IPS-11a (cell line): Measurements from ENCODE around the gene RIC8A.
"Not testable (repeated sequence)": the region's sequence is repeated elsewhere in the genome, so short reads cannot be mapped to it uniquely, and the experiment has no call there.

ENCODE experiments used
- H3K4me3 ChIP-seq: one replicate; pipeline ENCODE4 v1.5.1; 2013; ENCODE audit warnings: low read depth, low read length, control low read depth

RIC8A gene

DNA sequence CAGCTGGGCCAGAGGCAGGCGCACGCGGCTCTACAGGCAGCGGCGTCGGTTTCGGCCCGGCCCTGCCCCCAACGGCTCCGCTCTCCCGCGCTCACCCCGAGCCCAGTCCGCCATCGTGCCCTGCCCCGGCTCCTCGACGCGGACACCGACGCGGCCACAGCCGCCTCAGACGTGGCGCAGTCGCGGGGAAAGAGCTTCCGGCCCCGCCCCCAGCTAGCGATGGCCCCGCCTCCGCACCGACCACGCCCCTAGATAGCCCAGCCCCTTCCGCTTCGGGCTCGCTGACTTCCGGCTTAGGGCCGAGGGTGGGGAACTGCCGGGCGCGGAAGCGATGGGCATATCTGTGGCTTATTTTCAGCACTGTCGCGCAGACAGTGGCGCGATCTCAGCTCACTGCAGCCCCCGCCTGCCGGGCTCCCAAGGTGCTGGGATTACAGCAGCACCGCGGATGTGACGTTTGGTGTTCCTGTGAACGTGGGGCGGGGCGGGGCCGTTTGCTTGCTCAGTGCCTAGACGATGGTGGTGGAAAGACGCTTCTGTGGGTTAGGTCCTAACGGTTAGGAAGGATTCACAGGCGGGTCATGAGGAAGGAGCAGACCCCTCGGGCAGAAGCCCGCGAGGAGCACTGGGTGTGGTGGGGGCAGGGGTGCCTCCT is at the start of gene RIC8A, which contains the start of gene BET1L:
Gene RIC8A (plus strand): TSS at position 501 of the 655 bp plus-strand sequence. CDS start 1,147 bp downstream, outside the sequence.
Gene BET1L (minus strand): TSS at position 192 of the 655 bp plus-strand sequence. CDS start 78 bp downstream, at position 114.
- peak within 1 kb of the TSS; percentile 95 for H3K4me3 ChIP-seq

DNA sequence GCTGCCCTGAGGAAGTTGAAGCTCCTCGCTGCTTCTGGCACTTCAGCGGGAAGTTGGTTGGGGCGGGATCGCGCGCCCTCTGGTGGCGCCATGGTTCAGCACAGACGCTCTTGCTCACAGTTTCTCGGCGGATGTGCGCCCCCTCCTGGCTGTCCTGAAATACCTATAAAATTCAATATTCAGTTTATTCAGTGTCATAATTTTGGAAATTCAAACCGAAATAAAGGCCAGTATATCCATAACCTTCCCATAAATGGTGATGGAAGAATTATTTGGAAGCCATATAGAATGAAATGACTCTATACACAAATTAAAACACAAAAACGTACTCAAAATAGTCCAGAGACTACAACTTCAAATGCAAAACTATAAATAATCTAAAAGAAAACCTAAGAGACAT is 27.3 kb upstream of the RIC8A start:
- H3K4me3 ChIP-seq = not testable (repeated sequence)

DNA sequence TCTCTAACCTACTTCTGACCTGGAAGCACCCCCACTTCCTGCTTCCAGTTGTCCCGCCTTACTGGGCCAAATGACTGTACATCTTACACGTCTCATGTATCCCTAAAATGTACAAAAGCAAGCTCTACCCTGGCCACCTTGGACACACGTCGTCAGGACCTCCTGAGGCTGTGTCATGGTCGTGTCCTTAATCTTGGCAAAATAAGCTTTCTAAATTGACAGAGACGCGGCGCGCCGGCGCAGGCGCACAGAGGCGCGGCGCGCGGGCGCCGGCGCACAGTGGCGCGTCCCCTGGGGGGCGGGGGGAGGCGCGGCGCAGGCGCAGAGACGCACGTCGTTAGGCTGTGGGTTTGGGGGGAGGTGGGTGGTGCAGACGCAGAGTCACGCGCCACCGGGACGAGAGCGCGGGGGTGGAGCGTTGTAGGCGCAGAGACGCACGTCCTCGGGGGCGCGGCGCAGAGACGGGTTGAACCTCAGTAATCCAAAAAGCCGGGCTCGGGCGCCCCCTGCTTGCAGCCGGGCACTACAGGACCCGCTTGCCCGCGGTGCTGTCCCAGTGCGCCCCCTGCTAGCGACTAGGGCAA is 18.2 kb upstream of the RIC8A start:
- not testable (repeated sequence) for H3K4me3 ChIP-seq

DNA sequence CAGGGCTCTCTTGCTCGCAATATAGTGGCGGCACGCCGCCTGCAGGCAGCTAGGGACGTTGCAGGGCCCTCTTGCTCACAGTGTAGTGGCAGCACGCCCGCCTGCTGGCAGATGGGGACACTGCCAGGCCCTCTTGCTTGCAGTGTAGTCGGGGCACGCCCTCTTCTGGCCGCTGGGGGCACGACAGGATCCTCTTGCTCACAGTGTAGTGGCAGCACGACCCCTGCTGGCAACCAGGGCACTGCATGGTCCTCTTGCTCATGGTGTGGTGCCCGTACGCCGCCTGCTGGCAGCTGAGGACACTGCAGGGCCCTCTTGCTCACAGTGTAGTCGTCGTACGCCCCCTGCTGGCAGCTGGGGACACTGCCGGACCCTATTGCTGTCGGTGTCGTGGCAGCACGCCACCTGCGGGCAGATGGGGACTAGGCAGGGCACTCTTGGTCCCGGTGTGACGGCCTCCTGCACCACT is 17.6 kb upstream of the RIC8A start:
- not testable (repeated sequence) for H3K4me3 ChIP-seq

DNA sequence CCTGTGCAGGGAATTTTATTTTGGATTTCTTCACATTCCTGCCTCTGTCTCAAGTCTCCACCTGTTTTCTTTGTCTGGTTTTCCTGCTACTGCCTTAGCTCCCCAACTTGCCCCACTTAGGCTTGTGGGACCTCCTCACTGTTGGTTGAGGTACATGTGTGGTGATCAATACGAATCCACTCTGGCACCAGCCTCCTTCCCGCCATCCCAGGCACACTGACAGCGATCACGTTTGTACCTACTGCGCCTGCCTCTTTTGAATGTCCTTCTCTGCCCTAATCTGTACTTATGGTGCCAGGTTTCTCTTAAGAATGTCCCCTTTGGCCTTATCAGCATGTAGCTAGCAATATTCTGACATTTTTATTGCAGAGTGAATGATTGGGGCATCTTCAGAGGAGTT is 17.0 kb upstream of the RIC8A start:
- not testable (repeated sequence) for H3K4me3 ChIP-seq

DNA sequence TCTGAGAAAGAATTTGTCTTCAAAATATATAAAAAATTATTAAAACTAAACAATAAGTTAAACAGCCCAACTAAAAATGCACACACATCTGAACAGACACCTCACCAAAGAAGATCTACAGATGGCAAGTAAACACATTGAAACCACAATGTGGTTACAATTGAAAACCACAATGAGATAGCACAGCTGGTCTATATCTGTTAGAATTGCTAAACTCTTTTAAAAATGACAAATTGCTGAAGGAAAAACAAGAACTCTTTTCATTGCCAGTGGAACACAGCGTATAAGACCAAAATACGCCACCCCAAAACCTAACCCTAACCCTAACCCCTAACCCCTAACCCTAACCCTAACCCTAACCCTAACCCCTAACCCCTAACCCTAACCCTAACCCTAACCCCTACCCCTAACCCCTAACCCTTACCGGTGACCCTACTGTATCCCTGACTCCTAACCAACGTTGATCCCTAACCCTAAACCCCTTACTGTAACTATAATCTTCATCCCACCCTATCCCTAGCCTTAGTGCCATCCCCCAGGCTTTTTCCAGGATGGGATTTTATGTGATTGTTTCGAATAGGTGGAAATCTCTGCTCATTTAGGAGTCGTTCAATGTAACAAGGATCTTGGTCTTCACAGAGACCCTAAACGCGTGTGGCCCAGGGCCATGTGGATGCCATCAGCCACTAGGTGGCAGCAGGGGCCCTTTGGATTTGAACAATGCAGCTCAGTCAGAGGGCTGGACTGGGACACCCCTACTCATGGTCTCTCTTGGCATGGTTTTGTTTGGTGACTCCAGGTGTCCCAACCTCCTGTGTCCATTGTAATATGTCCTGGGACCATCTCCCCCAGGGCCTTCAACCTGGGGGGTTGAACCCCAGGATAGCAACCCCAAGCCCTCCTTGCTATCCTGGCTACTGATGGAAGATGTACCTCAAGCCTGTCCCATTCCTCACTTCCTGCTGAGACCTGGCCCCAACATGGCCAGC is 15.7 kb upstream of the RIC8A start:
- not testable (repeated sequence) for H3K4me3 ChIP-seq

DNA sequence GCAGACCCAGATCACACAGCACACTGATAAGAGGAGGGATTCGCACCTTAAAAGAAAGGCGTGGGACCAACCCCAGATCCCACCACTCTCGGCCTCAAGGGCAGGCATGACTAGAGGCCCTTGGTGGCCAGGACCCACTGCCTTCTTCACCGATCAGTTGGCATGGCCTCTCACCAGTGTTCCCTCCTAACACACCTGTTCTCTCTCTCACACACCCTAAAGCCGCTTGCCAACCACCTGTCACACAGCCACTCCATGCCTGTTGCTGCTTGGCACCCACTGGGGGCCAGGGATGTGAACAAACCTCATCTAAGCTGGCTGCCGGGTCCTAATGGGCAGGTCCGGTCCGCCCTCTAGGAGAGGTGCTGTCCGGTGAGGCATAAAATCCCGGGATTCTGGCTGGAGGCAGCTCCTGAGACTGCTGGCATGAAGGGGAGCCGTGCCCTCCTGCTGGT is 14.8 kb upstream of the RIC8A start, which contains the start of gene SCGB1C1:
Gene SCGB1C1 (plus strand): TSS at position 405 of the 455 bp plus-strand sequence. CDS start 22 bp downstream, at position 427.
- not testable (repeated sequence) for H3K4me3 ChIP-seq

DNA sequence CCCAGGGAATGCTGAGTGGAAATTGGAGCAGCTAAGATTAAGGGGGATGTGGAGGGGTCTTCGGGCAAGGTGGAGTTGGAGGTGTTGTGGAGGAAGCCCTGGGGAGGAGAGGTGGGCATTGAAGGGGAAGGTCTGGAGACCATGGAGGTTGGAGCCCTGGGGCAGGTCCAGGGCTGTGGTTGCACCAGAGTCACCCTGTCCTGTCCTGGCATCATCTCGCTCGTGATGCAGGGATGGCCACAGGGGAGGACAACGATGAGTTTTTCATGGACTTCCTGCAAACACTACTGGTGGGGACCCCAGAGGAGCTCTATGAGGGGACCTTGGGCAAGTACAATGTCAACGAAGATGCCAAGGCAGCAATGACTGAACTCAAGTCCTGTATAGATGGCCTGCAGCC is 14.0 kb upstream of the RIC8A start:
- H3K4me3 ChIP-seq = not testable (repeated sequence)

DNA sequence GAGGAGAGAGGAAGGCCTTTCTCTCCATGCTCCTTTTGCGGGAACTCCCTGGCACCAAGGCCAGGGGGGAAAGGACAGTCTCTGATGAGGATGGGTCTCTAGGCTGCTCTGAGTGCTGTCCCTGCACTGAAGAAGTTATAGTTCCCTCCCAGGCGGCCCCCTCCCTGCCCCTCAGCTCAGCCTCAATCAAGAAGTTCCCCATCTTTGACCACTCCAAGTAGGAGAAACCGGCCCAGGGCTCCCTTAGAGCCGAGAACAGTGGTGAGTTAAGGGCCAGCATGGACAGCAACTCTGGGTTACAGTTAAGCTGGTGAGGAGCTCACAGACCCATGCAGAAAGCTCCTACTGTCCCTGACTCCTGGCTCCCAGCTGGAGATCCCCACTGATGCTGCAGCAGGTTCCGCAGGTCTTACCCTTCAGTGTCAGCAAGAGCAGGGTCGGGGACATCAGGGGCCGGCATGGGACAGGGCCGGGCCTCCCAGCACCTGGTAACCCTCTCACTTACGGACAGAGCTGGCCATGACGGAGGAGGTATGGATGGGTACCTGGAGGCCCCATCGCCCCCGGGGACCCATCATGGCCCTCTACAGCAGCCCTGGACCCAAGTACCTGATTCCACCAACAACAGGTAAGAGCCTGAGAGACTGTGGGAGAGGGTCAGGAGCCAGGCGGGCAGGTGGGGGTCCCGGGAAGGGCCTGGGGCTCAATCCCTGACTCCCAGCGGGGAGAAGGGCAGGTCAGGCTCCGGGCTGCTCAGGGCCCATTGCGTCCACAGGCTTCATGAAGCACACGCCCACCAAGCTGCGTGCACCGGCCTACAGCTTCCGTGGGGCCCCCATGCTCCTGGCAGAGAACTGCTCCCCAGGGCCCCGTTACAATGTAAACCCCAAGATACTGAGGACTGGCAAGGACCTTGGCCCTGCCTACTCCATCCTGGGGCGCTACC is 10.4 kb upstream of the RIC8A start:
- no peak overlapping the region for H3K4me3 ChIP-seq

DNA sequence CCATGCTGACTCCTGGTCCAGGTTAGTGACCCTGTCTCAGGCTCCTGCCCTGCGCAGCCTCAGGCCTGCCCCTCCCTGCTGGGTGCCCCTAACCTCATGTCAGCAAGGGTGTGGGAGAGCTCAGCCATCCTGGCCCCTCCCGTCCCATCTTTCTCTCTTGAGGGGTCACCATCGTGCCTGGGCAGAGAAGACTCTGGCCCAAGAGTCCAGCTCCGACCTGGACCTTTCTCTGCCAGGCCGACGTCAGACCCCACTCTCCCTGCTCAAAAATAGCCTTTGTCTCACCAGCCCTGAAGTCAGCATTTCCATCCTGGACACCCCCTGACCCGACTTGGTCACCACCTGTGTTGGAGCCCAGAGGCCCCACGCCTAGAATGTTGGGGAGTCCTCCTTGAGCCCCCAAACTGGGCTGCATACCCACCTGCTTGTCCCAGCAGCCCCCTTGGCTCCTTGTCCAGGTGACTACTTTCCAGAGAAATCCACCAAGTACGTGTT is 9.7 kb upstream of the RIC8A start:
- no peak overlapping the region for H3K4me3 ChIP-seq

DNA sequence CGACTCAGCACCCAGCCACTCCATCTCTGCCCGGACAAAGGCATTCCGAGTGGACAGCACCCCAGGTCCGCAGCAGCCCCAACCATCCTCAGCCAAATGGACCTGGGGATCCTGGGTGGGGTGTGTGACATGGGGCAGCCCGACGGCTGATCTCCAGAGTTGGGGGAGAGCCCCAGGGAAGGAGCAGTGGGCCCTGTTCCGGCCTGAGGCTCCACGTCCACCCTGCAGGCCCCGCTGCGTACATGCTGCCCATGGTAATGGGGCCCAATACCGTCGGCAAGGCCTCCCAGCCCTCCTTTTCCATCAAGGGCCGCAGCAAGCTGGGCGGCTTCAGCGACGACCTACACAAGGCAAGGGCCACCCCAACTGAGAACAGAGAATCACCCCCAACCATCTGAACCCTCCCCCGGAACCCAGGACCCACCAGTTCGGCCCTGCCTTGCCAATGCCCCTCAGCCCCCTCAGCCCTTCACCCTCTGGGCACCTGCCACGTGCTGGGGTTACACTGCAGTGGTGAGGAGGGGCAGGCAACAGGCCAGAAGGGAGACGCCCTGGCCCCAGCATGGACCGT is 9.2 kb upstream of the RIC8A start:
- no peak overlapping the region for H3K4me3 ChIP-seq

DNA sequence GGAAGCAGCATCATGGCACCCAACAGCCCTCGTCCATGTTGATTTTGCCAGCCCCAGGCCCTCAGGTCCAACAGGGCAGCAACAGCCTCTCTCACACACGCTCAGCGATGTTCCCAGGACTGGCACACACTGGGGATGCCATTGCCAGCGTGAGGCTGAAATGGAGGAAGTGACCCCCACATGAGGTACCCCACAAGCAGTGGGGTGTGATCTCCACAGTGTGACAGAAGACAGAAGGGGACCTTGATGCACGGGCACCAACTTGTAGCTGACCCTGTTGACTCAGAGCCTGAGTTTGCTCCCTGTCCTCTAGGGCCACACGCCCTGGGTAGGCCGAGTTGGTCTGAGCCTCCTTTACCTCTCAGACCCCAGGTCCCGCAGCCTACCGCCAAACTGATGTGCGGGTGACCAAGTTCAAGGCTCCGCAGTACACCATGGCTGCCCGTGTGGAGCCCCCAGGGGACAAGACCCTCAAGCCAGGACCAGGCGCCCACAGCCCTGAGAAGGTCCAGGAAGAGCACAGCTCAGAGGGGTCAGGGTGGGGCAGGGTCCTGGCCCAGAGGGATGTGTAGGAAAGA is 8.4 kb upstream of the RIC8A start:
- H3K4me3 ChIP-seq = no peak overlapping the region

DNA sequence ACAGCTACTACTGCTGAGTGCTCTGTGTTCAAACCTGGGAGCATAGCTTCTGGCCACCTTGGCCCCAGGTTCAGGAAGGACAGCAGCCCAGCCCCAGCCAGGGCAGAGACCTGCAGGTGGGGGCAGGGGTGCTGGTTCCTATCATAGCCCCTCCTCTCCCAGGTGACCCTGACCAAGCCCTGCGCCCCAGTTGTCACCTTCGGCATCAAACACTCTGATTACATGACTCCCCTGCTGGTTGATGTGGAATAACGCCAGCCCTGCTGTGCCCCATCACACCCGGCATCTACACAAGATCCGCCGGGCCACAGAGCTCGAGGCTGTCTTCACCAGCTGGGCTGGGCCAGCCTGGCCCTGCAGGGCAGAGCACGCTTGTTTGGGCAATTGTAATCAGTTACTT is 7.7 kb upstream of the RIC8A start:
- no peak overlapping the region for H3K4me3 ChIP-seq

DNA sequence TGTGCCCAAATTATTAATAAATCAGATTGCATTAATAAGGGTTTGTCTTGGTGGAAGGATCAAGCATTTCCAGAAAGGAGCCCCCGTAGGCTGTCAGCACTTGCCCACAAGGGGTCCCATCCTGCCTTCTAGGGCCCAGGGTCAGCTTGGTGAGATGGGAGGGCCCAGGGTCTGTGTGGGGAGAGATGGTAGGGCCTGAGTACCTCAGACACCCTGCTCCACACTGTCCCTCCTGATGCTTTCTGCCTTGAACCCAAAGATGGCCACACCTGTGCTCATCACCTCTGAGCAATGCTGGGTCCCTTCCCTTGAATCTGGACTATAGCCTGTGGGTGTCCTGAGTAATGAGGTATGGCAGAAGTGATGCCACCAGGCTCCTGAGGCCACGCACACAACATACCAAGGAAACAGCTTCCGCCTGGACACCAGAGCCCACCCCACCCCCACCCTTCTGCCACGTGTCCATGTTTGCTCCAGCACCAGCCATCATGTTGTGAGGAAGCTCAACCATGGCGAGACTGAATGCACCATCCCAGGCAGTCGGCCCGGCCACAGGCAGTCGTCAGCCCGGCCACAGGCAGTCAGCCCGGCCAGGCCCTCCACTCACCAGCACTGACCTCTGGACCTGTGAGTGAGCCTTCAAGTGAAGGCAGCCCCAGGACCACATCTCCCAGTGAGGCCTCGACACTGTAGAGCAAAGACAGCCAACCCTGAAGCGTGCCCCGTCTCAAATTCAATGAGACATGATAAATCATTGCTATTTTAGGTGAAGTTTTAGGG is 7.1 kb upstream of the RIC8A start:
- H3K4me3 ChIP-seq = no peak overlapping the region

DNA sequence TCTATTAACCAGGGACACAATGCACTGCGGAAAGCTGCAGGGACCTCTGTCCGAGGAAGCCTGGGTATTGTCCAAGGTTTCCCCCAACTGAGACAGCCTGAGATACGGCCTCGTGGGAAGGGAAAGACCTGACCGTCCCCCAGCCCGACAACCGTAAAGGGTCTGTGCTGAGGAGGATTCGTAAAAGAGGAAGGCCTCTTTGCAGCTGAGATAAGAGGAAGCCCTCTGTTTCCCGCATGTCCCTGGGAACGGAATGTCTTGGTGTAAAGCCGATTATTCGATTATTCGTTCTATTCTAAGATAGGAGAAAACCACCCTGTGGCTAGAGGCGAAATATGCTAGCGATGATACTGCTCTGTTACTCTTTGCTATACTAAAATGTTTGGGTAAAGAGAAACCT is 5.5 kb upstream of the RIC8A start:
- no peak overlapping the region for H3K4me3 ChIP-seq

DNA sequence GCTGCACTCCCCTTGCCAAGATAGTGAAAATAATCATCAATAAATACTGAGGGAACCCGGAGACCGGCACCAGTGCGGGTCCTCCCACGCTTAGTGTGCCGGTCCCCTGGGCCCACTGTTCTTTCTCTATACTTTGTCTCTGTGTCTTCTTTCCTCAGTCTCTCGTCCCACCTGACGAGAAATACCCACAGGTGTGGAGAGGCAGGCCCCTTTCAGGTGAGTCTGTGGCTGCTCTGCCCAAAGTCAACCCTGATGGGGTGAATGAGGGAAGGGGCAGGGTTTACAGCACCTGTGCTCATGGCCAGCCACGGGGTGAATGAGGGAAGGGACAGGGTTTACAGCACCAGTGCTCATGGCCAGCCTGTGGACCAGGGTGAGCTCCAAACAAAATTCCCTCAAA is 5.0 kb upstream of the RIC8A start:
- H3K4me3 ChIP-seq = no peak overlapping the region

DNA sequence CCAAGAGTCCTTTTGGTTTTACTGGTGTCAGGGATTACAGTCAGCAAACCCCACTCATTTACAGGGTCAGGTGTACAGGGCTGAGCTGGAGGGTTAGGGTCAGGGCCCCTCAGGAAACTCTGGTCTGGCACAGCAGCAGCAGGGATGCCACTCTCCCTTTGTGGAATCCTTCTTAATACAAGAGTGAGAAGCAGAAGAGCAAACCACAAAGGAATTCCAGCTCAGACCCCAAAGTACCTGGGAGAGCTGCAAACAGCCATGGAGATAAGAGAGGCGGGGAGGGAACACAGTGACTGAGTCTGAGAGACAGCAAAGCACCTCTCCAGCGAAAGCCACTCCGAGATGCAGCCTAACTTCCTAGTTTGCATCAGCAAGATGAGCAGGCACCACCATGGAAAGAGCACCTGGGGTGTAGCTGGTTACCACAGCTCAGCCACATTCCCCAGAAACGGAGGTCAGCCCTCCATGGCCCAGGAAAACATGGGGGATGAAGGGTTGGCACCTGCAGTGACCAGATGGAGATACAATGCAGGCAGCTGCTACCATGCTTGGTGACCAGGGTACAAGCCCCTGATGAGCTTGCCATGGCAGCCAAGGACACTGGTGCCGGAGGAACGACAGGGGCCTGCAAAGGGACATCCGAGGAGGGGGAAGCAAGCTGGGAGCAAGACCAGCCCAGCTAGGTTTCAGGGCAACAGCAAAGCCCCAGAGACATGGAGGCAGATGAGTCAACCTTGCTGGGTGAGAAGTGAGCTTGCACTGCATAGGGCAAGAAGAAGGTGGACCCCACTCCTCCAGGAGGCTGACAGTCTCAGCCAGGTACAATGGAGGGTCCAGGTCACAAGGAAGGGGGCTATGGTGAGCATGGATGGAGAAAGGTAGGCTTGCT is 4.2 kb upstream of the RIC8A start:
- H3K4me3 ChIP-seq = no peak overlapping the region
